Measurements from ENCODE around the gene DGKG. TPM values are rescaled to one million over a fixed set of nuclear protein-coding genes. Genes with fewer than 3 reads are reported as not detected.

The DGKG gene
- polyA plus RNA-seq, 1 donor, result 0.43 TPM

DNA sequence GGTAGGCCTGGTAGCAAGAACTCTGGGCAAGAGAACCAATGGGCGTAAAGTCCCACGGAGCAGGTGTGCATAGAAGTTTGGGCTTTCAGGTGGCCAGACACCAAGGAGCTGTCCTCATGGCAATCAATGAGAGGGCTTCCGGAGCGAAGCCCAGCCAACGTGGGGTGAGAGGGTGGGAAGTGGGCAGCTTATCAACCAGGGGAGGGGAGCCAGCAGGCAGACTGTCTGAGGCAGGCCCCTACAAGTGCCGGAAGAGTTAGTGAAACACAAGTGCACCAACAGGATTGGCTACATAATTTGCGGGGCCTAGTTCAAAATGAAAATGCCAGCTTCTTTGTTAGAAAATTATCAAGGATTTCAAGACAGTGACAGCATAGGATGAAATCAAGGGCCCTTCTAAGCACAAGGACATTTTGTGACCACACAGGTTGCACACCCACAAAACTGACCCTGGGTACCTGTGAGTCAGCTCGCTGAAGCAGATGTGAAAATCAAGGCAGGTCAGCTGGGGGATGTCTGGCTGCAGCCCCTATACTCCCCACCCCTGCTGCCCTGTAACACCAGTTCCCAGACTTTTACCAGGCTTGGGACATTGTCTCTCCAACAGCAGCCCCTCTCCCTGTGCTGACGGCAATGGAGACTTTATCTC is 151.1 kb downstream of the DGKG start:
- no peak for DNase-seq

DNA sequence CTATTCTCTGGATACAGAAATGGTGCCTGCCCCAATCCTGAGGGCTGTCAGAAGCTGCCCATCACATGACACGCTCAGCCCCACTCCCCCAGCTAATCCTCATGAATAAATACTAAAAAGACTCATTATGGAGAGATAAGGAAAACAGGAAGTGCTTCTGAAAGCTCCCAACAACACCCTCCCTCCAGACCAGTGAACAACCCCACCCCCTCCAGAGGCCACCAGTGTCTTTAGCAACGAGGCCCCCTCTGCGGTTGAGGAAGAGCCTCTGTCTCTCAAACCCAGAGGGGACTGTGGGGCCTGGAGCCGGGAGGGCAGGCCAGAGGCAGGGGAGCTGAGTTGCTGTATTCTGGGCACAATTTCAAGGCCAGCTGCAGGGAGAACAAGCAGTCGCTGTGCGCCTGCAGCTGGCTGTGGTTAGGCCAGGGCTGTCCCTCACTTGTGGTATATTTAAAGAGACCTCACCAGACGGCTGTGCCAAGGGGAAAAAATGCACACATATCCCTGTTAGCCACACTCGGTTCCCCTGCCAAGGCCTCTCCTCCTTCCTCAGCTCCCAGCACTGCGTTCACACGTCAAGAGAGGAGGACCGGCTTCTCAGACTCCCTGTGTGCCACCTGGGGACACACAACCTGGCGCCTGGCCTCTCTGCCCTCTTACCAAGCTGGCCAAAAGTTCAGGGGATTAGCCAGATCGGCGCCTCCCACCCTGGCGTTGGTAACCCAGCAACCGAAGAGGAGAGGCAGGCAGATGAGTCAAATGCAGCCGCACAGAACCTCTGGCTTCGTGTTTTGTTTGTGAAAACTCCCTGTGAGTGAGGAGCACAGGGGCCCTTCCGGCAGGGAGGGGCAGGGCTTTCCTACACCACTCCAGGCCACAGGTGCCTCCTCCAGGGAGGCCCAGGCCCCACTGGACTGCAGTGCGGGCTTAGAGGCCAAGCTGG is 152.0 kb downstream of the DGKG start:
- peak; percentile 31 for DNase-seq

DNA sequence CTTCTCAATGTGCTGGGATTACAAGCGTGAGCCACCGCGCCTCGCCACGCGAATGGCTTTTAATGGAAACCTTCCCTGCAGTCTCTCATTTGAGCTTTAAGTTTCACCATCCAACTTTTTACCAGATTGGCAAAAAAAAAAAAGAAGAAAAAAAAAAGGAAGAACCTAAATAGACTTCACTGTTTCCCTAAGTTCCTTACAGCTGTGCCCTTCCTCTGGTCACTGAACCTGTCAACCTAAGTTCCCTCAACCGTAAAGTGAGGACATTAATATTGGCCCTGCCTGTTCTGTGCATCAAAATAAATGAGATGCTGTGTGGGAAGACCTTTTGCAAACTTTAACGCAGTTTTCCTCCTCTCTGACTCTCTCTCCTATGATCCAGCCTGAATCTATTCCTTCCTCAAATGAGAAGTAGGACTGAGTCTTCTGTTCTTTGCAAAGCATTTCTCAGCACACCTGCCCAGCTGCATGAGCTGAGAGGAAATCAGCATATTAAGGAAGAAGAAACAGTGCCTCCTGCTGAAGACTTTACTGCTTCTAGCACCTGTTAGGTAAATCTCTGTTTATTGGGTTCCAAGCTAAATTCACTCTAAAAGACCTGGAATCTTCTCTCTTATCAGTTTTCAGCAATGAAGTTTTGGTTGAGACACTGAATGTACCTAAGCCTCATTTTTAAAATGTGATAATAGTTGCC is 153.6 kb downstream of the DGKG start:
- no peak for DNase-seq

DNA sequence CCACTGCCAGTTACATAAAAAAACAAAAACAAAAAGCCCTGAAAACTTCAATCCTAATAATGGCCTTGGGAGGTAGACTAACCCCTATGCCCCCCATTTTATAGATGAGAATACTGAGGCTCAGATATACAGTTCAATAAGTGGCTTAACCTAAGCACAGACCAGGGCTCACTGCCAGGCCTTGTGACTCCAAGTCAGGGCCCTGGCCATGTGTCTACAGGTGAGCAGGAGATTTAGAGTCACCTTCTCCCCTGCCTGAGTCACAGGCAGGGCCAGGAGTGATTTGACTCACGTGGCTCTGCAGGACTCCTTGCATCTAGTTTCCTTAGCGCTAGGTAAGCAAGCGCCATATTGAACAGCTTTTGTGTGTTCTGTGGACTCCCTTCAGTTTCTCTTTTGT is 154.5 kb downstream of the DGKG start:
- DNase-seq, result no peak

DNA sequence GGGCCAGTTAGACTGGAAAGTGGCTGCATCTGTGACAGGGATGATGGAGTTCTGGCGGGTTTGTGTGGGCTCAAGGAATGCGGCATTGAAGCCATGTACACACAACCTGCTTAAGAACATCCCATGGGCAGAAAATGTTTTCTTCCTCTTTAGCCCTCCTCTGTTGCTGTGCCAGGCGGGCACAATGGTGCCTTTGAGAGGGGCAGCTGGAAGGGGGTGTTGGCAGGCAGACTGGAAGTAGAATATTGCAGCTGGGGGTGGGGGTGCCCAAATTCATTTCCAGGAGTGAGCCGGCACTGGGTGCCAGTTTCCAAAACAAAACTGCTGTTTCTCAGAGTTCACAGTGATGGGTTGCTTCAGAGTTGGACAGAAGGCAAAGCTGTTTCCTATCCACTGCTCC is 161.3 kb downstream of the DGKG start:
- no peak for DNase-seq

DNA sequence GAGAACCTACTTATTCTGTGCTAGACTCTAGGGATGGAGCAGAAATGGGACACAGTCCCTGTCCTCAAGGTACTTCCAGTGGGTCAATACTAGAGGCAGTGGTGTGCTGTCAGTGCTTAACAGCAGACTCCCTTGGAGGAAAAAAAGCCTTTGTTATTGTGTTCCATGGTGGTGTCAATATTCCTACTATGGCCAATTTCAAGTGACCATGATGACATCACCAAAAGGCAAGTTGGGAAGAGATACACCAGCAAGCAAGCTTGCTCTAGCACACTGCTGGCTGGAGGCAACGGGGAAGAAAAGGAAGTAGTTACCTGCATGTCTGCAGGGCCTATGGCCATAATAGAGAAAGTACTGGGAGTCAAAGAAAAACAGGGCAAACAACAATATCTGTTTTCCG is 163.6 kb downstream of the DGKG start:
- no peak for DNase-seq

DNA sequence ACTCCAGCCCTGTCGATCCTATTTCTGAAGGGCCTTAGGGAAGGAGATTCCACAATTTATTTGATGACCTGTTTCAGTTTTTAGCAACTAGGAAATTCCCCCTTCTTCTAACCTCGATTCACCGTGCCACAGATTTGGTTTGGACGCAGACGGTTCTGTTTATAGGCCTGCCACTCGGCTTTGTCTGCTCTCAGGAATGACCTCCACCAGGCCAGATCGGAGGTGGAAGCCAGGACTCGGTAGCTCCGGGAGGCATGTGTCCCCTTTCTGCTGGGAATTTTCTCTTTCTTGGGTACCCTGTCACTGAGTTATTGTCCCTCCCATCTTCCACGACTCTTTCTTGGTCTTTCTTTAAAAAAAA is 167.6 kb downstream of the DGKG start:
- no peak for DNase-seq

DNA sequence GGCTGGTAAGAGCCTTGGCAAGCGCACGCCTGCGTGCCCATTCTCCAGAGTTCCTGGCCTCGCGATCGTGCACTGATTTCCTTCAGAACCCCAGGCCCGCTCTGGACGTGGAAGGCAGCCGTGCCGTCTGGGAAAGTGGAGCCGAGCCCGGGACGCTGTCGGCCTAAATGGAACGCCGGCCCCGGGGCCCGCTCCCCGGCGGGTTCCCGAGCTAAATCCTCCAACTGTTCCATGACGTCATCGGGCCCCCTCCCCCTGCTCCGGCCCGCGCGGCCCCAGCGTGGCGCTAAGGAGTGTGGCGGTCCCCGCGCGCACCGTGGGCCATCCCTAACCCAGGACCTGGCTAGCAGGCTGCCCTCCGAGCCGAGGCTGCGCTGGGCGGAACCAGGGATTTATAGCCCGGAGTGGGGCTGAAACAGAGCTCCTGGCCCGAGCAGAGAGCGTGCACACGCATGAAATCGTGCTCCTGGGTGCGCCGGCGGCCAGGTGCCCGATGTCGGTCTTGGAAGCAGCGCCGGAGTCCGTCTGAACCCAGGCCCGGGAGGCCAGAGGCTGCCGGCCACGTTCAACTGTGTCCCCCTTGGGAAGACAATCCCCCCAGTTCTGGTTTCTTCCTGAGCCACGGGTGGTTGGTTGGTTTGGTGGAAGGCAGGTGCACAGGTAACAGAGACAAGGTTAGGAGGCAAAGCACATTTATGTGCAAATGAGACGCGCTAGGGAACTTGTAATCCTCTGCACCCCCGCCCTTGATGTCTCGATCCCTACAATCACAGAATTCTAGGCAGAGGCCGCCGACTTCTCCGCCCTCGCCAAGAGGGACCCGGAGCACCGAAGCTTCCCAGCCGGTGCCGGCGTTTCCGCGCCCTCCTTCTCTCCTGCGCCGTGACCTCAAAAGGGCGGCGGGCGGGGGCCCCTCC is 168.2 kb downstream of the DGKG start:
- peak; percentile 61 for DNase-seq

DNA sequence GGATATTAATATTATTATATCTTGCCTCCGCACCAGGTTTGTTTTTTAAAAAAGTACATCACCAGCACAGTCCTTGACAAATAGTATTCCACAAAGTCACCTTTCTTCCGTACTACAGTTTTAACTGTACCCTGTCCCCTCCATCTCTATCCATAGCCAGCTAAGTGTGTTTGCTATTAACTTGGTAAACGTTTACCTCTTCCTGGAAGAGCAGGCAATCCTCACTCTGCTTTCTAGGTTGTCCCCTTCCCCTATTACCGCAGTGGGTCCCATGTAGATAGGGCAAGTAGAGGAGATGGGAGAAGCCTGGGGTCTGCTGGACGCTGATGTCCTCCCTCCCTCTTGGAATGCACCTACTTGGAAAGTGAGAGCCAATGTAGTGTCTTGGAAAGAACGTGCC is 169.2 kb downstream of the DGKG start:
- DNase-seq, result no peak

DNA sequence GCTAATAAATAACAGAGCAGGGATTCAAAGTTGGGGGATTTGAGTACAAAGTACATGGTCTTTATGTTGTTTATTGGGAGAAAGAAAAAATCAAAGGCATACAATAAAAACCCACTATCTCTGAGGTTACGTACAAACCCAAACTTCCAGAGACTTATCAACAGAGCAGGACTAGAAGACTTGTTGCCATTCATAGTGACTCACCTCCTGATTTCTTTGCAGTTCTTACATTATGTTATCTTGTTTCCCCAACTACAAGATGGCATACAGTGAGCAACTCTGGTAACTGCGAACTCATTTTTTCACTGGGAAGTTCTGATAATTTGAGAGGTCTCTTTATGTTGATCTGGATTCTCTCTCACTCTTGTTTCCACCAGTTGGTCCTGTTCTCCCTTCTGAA is 172.5 kb downstream of the DGKG start:
- DNase-seq, result no peak

DNA sequence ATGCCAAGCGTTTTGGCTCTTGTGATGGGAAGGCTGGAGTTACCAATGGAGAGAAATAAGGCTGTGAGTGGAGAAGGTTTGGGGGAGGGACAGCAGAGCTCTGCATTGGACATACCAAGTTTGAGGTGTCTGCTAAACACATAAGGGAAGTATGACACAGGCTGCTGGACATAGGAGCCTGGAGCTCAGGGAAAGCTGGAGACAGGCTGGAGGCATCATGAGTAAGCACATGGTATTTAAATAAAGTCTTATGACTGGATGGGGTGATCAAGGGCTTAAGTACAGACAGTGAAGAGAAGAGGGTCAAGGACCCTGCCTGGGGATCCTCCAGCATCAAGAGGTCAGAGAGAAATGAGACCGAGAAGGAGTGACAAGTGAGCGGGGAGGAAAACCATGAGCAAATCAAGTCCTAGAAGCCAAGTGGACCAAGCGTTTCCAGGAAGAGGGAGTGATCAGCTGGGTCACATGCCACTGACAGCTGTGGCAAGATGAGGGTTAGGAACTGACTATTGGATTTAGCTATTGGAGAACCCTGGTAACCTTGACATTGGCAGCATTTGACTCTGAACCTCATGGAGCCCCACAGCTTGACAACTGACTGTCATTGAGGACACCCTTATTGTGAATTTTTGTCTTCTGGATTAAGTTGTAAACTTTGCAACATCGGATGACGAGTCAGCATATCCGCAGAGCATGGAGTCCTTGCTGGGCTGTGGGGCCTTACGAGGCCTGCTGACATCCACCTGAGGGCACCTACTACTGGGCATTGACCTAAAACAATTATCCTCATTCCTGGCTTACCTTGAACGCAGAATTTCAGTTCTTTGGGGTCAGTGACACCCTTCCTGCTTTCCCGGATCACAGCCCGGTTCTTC is 174.4 kb downstream of the DGKG start:
- DNase-seq, result no peak

DNA sequence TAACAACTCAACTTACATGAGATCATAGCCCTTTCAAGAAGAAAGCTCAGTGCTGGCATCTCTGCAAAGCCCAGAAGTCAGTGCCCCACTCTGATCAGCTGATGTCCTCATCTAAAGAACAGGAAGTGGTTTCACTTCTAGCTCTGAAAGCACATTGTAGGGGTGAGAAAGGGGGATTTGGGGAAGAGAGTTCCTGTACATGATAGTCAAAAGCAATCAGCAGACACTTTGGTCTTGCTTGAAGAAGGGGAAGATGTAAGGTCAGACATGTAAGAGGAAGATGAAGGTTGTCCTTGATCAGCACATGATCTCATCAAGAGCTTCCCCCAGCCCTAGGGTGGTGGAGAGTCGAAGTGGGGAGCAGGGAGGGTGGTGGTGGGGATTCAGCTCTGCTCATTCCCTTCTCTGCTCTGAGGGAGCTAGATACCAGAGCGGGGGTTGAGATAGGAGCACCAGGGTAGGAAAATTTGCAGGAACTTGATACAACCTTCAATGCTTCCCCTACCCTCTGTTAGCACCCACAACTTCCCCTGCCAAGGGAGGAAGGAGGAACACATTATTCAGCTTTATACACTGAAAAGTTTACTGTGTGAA is 176.7 kb downstream of the DGKG start:
- no peak for DNase-seq

DNA sequence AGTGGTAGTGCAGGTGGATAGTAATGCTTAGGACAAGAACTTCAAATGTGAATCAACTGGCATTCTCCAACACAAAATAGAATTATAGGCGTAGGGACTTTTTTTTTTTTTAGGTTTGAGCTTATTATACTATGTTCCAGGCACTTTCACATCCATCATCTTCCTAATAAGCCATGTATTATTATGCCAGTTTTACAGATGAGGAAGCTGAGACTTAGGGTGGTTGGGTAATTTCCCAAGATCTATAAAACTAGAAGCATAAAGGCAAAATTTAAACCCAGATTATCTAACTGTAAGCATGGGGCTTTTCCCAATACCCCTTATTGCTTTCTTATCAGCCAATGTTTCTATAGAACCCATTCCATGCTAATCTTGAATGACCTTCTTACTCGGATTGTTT is 178.0 kb downstream of the DGKG start:
- DNase-seq, result no peak

DNA sequence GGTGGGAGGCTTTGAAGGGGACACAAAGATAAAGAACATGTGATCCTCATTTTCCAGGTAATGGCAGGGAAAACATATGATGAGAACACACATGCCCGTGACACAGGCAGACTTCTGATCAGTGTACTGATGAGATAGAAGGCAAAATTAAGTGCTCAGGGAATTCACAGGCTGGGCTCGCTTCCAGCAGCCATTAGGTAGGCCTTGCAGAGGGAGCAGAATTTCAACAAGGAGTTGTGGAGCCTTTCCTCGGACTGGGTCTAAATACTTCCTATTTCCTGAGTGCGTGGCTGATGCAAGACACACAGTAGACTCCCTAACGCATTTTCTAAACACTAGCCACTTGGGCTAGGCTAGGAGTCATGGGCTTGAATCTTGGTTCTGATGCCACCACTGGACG is 179.2 kb downstream of the DGKG start:
- DNase-seq, result no peak

DNA sequence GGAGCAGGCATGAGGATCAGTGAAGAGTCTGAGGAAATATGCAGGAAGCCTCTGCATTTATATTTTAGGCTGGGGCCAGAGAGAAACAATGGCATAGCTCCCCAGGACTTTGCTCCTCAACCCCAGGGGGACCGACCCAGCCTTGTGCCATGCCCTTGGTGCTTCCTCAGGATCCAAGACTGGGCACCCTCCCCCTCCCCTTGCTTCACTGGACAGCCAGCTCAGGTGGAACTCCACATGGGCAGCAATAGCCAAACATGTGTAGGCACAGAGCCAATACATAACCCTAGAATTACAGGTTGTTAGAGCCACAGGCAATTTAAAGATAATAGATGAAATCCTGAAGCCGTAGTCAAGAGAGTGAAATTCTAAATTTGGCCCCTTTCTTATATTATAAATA is 180.1 kb downstream of the DGKG start:
- DNase-seq, result no peak

DNA sequence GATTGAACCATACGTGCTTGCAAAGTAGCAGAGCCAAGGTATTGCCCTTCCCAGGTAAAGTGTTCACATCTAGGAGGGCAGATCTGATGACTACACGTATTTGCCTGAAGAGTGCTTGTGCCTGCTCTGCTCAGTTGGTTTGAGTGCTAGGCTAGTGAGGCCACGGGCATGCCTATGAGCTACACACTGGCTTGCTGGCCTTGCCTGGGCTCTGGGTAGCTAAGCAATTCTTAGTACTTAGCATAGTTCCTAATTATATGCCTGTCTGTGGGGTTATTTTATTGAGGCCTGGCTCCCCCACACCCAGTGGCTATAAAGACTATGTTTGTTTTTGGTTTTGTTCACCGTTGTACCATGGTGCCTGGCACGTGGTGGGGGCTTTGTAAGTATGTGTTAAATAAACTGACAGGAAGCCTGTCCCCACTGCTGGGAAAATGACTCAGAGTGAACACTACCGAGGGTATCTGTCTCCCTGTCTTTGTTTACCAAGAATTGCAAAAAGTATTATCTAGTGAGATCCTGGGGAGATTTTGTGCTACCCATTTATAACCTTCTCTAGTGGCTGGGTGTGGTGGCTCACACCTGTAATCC is 181.0 kb downstream of the DGKG start:
- DNase-seq, result no peak

DNA sequence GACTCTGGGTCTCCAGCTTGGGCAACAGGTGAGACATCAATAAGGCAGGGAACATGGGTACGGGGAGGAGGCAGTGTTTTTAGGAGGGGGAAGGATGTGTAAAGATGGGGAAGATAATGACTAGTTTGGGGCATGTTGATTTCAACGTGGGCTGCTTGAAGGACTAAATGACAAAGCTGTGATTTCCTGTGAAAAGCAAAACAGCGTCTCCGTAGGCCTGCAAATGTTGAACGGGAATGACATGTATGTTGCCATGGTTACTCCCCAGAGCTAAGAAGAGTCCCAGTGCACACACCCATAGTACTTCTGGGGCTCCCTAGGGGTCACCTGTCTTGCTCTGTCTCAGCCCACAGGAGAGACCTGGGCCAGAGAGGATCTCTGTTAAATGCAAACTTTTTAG is 181.9 kb downstream of the DGKG start:
- DNase-seq, result no peak

DNA sequence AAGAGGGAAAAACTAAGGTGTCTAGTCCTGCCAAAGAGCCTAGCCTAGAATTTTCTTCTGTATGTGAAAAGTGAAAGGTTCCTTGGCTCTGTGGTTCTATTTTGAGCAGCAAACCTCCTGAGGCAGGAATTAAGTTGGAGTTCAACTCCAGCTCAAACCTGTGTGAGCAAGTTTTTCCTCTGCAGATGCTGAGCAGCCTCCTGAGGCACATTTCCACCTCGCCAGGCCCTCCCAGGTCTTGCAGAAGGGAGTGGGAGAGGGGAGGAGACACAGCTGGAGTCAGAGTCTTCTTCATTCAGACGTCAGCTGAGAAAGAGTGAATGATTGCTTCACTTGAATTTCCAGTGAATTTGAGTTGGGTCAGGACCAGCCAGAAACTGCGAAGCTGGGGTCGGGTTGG is 183.6 kb downstream of the DGKG start:
- no peak for DNase-seq

DNA sequence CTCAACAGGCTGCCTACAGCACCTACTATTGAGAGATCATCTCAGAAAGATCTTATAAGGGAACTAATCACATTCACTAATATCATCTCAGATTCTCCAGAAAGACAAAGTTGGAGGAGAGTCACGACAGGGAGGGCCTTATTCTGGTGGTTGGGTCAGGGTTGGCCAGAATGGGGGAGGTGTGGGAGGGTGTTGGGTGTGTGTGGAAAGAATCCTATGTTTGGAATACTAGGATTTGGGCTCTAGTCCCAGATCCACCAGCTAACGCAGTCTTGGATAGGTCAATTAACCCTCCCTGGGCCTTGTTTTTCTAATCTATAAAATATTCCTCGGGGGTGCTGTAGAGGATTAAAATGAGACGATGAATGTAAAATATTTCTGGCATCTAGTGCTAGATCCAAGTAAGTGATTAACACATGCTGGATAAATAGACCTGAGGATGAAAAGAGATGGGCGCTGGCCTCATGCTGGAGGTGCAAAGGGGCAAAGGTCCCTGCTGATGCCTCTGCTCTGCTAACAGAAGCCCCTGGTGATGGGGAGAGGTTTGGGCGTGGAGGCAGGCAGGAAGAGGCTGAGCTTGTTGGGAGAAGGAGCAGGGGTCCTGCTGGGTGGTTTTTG is 185.6 kb downstream of the DGKG start:
- no peak for DNase-seq
